IMR-90 (cell line): ENCODE data around the gene DIAPH2. TPM values are rescaled to one million over a fixed set of nuclear protein-coding genes. Genes with fewer than 3 reads are reported as not detected.

ENCODE experiments used
- ATAC-seq: fragments of 200-7000 bp; cut with Tn5 transposase; 2 replicates; pipeline ENCODE4 v1.9.1; 2020; ENCODE audit warnings: low read depth, mild to moderate bottlenecking, moderate library complexity
- BruUV-seq: library from RNA; stranded (reverse); fragments of 400-500 nt; replicated peaks from 2 replicates; lab custom pipeline; 2021; lab: Mats Ljungman, UMichigan
- CTCF ChIA-PET: fragments of 300-600 bp; formaldehyde crosslinking; extraction: SDS; loops from one replicate; lab custom pipeline; 2021; ENCODE audit warnings: antibody characterized with exemption; lab: Yijun Ruan, JAX
- POLR2A ChIA-PET: fragments of 300-600 bp; sonication (Branson Sonifier 250); formaldehyde crosslinking; loops from one replicate; lab custom pipeline; 2022; ENCODE audit warnings: antibody characterized with exemption; ENCODE audit not compliant: unreplicated experiment; lab: Charles Lee
- DNase-seq: peaks from one replicate; pipeline ENCODE4 v3.0.0; 2013
- H2AFZ ChIP-seq: replicated peaks from 2 replicates; pipeline ENCODE3; 2013; ENCODE audit warnings: low read length, mild to moderate bottlenecking; ENCODE audit not compliant: poor library complexity
- H2AK5ac ChIP-seq: 2 replicates; pipeline ENCODE4 v1.6.1; 2013; ENCODE audit warnings: low read depth, low read length, inconsistent platforms
- H2AK9ac ChIP-seq: replicated peaks from 2 replicates; pipeline ENCODE3; 2013; ENCODE audit warnings: mild to moderate bottlenecking, low read depth, low read length, moderate library complexity; ENCODE audit not compliant: poor library complexity
- H2BK120ac ChIP-seq: 2 replicates; pipeline ENCODE4 v1.6.1; 2013; ENCODE audit warnings: low read depth, low read length, inconsistent platforms
- H2BK15ac ChIP-seq: 3 replicates; pipeline ENCODE4 v1.6.1; 2013; ENCODE audit warnings: low read depth, low read length, inconsistent platforms
- H2BK20ac ChIP-seq: 2 replicates; pipeline ENCODE4 v1.6.1; 2013; ENCODE audit warnings: low read depth, mild to moderate bottlenecking, inconsistent platforms, low read length, moderate library complexity
- H2BK5ac ChIP-seq: 2 replicates; pipeline ENCODE4 v1.6.1; 2013; ENCODE audit warnings: mild to moderate bottlenecking, low read depth, low read length, inconsistent platforms; ENCODE audit not compliant: poor library complexity, severe bottlenecking
- H3K14ac ChIP-seq: replicated peaks from 2 replicates; pipeline ENCODE4 v1.6.1; 2013; ENCODE audit warnings: low read depth, low read length, inconsistent platforms
- H3K18ac ChIP-seq: 2 replicates; pipeline ENCODE4 v1.6.1; 2013; ENCODE audit warnings: low read depth, low read length, control low read depth
- H3K23ac ChIP-seq: 2 replicates; pipeline ENCODE4 v1.6.1; 2013; ENCODE audit warnings: low read depth, low read length, inconsistent platforms
- H3K27ac ChIP-seq: 2 replicates; pipeline ENCODE4 v1.5.1; 2013; ENCODE audit warnings: mild to moderate bottlenecking, control low read depth, low read length; ENCODE audit not compliant: insufficient read depth
- H3K27me3 ChIP-seq: 2 replicates; pipeline ENCODE4 v1.6.1; 2013; ENCODE audit warnings: low read length; ENCODE audit not compliant: control insufficient read depth, insufficient read depth
- H3K36me3 ChIP-seq: 2 replicates; pipeline ENCODE4 v1.6.1; 2013; ENCODE audit warnings: low read length, mixed read lengths; ENCODE audit not compliant: control insufficient read depth, insufficient read depth
- H3K4ac ChIP-seq: 2 replicates; pipeline ENCODE4 v1.6.1; 2013; ENCODE audit warnings: low read depth, low read length, inconsistent platforms
- H3K4me1 ChIP-seq: 2 replicates; pipeline ENCODE4 v1.6.1; 2013; ENCODE audit warnings: low read length, mixed read lengths; ENCODE audit not compliant: control insufficient read depth, insufficient read depth
- H3K4me2 ChIP-seq: 2 replicates; pipeline ENCODE4 v1.6.1; 2013; ENCODE audit warnings: low read depth, mild to moderate bottlenecking, control low read depth, low read length, moderate library complexity
- H3K4me3 ChIP-seq: 2 replicates; pipeline ENCODE4 v1.5.1; 2013; ENCODE audit warnings: low read depth, mild to moderate bottlenecking, control low read depth, low read length, moderate library complexity; ENCODE audit not compliant: insufficient read depth
- H3K56ac ChIP-seq: 2 replicates; pipeline ENCODE4 v1.6.1; 2013; ENCODE audit warnings: low read length, inconsistent platforms; ENCODE audit not compliant: insufficient read depth; ENCODE audit errors: extremely low read depth
- H3K79me1 ChIP-seq, 2 experiments: 2 replicates each; pipeline ENCODE4 v1.6.1; 2013; ENCODE audit warnings: low read length in 2 of 2, inconsistent platforms in 1 of 2, low read depth in 1 of 2
- H3K9ac ChIP-seq: 2 replicates; pipeline ENCODE4 v1.6.1; 2013; ENCODE audit warnings: low read depth, low read length, control low read depth
- H3K9me1 ChIP-seq: 2 replicates; pipeline ENCODE4 v1.6.1; 2013; ENCODE audit warnings: low read length, inconsistent platforms; ENCODE audit not compliant: insufficient read depth
- H3K9me3 ChIP-seq: 2 replicates; pipeline ENCODE4 v1.6.1; 2013; ENCODE audit warnings: low read length; ENCODE audit not compliant: control insufficient read depth, insufficient read depth
- H4K20me1 ChIP-seq: 2 replicates; pipeline ENCODE4 v1.6.1; 2013; ENCODE audit warnings: low read length, inconsistent platforms; ENCODE audit not compliant: insufficient read depth
- H4K5ac ChIP-seq: 2 replicates; pipeline ENCODE4 v1.6.1; 2013; ENCODE audit warnings: mild to moderate bottlenecking, low read depth, low read length, control low read depth
- H4K8ac ChIP-seq, 2 experiments: 2 replicates each; pipeline ENCODE4 v1.6.1; 2013; ENCODE audit warnings: low read depth in 2 of 2, low read length in 2 of 2, control low read depth in 1 of 2, inconsistent platforms in 1 of 2
- H4K91ac ChIP-seq: 2 replicates; pipeline ENCODE4 v1.6.1; 2013; ENCODE audit warnings: low read depth, low read length, inconsistent platforms; ENCODE audit not compliant: insufficient read depth
- BHLHE40 ChIP-seq: fragments of 150-350 bp; IDR thresholded peaks from 2 replicates; pipeline ENCODE4 v1.6.1; 2016; ENCODE audit warnings: mild to moderate bottlenecking, low read depth, low read length
- CEBPB ChIP-seq: IDR thresholded peaks from 2 replicates; pipeline ENCODE4 v1.6.1; 2012; ENCODE audit warnings: low read depth, low read length, improper control_type of control experiment
- CHD1 ChIP-seq: IDR thresholded peaks from 2 replicates; pipeline ENCODE4 v1.6.1; 2012; ENCODE audit warnings: low read depth, low read length, improper control_type of control experiment
- CTCF ChIP-seq: conservative IDR thresholded peaks from 2 replicates; pipeline ENCODE4 v1.5.1; 2012; ENCODE audit warnings: mild to moderate bottlenecking, low read depth, low read length, improper control_type of control experiment
- MAFK ChIP-seq: IDR thresholded peaks from 2 replicates; pipeline ENCODE4 v1.6.1; 2012; ENCODE audit warnings: low read depth, low read length, improper control_type of control experiment
- MXI1 ChIP-seq: IDR thresholded peaks from 2 replicates; pipeline ENCODE4 v1.6.1; 2012; ENCODE audit warnings: low read depth, mild to moderate bottlenecking, low read length, moderate library complexity, borderline replicate concordance
- NFE2L2 ChIP-seq: fragments of 150-350 bp; IDR thresholded peaks from 2 replicates; pipeline ENCODE4 v1.6.1; 2016; ENCODE audit warnings: low read depth, mild to moderate bottlenecking, low read length
- POLR2A ChIP-seq: IDR thresholded peaks from 2 replicates; pipeline ENCODE4 v1.6.1; 2012; ENCODE audit warnings: mild to moderate bottlenecking, low read depth, low read length
- RAD21 ChIP-seq: IDR thresholded peaks from 2 replicates; pipeline ENCODE4 v1.6.1; 2012; ENCODE audit warnings: low read length, improper control_type of control experiment
- WGBS, 2 experiments: methylation state at CpG; one replicate each; pipeline versions ENCODE4 v1.1.5 to v1.1.7; 2013; ENCODE audit warnings: missing lambda C conversion rate in 2 of 2; ENCODE audit not compliant: insufficient read length in 1 of 2; ENCODE audit errors: extremely low coverage in 2 of 2; 5-methylcytosine and 5-hydroxymethylcytosine counted together
- dilution Hi-C: fragments of 300-500 bp; cut with HindIII; formaldehyde crosslinking; loops from one replicate; pipeline ENCODE4 v1.14.3; 2018; ENCODE audit warnings: low sequenced_read_pairs; ENCODE audit not compliant: unreplicated experiment
- in situ Hi-C: fragments of 300-500 bp; cut with MboI; formaldehyde crosslinking; loops from 3 replicates; pipeline ENCODE4 v1.14.3; 2019; ENCODE audit warnings: low sequenced_read_pairs, inconsistent platforms, mixed read lengths
- intact Hi-C: fragments of 100-400 bp; cut with micrococcal nuclease; formaldehyde crosslinking; loops from 2 replicates; pipeline ENCODE4 v1.10.0; 2022
- polyA plus RNA-seq, 3 experiments: library from polyadenylated mRNA; depleted of rRNA; stranded (reverse); fragments of >200 nt; gene quantifications; 2 replicates each; pipeline ENCODE4 v1.2.3, GENCODE V29; 2012; ENCODE audit warnings: low replicate concordance in 1 of 3
- total RNA-seq: library from RNA; depleted of rRNA; stranded (reverse); fragments of >200 nt; gene quantifications from 2 replicates; pipeline ENCODE4 v1.2.3, GENCODE V29; 2012

DIAPH2 gene
- total and polyA plus RNA-seq, 2 of the 4 experiments (the other 2 are of a cell fraction): 3.6 to 19.9 TPM

DNA sequence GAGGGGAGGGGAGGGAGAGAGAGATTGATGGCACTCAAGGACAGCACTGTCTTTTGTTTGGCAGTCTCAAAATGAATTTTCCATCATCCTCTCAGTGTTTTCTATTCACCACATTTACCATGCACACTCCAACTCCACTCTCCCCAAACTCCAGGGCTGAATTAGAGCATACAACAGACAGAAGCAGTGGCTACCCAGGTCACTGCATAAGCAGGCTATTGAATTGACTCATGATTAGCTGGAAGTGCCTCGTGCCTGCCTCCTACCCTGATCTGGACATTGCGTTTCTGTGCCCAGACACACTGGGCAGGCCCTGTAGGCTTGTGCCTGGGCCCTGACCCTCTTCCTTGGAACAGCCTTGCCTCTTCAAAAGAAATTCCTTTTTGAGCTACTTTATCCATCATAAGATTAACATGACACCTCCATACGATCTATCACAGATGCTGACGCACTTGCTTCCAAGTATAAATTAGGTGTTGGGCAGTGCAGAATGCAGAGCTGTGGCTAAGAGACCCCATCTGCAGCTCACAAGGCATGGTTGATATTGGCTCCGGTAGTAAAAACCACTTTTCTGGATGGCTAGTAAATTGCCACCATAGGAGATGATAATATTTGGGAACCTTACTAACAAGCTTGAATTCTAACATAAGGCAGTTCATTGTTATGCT is 952.0 kb downstream of the DIAPH2 start:
- Histone ChIP-seq H3K27me3 (peaks cover 3% of the 10 kb centered on the region), H3K4me1 (no peaks in the 10 kb centered on the region), H3K4ac (no peak overlapping the region), H3K36me3 (no peaks in the 10 kb centered on the region), H2AFZ (no peak overlapping the region), H3K14ac (no peak overlapping the region), H3K4me3 (no peak overlapping the region), H3K27ac (no peak overlapping the region), H3K18ac (no peak overlapping the region), H2AK5ac (no peak overlapping the region), H4K8ac (no peak overlapping the region), H2BK5ac (no peak overlapping the region), H3K4me2 (no peak overlapping the region), H4K20me1 (no peaks in the 10 kb centered on the region), H3K9ac (no peak overlapping the region), H3K9me3 (no peaks in the 10 kb centered on the region), H4K5ac (no peak overlapping the region), H2AK9ac (no peak overlapping the region), H3K9me1 (no peaks in the 10 kb centered on the region), H3K56ac (no peak overlapping the region), H2BK120ac (no peak overlapping the region), H2BK15ac (no peak overlapping the region), H4K91ac (no peak overlapping the region), H3K23ac (no peak overlapping the region), H3K79me1 (no peaks in the 10 kb centered on the region), H2BK20ac (no peak overlapping the region)
- ChIA-PET POLR2A (no interaction called here), CTCF (interaction anchor here (1.6 kb wide), 1 partner anchor 12 kb away, joined by 6 read pairs; no protein-coding TSS in a partner anchor)
- DNase-seq (no peak), ATAC-seq (no peak)
- intact Hi-C loops: no loop called here
- in situ Hi-C loops: no loop called here
- TF ChIP-seq BHLHE40 (no peak), RAD21 (no peak), MXI1 (no peak), CHD1 (no peak), POLR2A (no peak), MAFK (no peak), NFE2L2 (no peak), CTCF (no peak), CEBPB (no peak)
- dilution Hi-C loops: no loop called here
- BruUV-seq: no TSS peak
- WGBS, 2 experiments: 15% methylated on average over 2 of the region's 5 CpGs; no CpG with 5 or more reads in 1 of the 2 experiments
